BLaER1 (cell line): ENCODE data around the gene SORCS2.
"Not testable (repeated sequence)": the region's sequence is repeated elsewhere in the genome, so short reads cannot be mapped to it uniquely, and the experiment has no call there.

Experiments used
- H3K27ac ChIP-seq: shearing (Covaris generic); formaldehyde crosslinking; 2 replicates; pipeline ENCODE4 v1.8.1; 2022
- H3K27me3 ChIP-seq: shearing (Covaris generic); formaldehyde crosslinking; 2 replicates; pipeline ENCODE4 v1.8.1; 2022
- H3K36me3 ChIP-seq: shearing (Covaris generic); formaldehyde crosslinking; 2 replicates; pipeline ENCODE4 v1.8.1; 2022
- H3K4me1 ChIP-seq: shearing (Covaris generic); formaldehyde crosslinking; 2 replicates; pipeline ENCODE4 v1.8.1; 2022
- H3K4me2 ChIP-seq: shearing (Covaris generic); formaldehyde crosslinking; 2 replicates; pipeline ENCODE4 v1.8.1; 2022
- H3K4me3 ChIP-seq: shearing (Covaris generic); formaldehyde crosslinking; 2 replicates; pipeline ENCODE4 v1.8.1; 2022
- H3K9ac ChIP-seq: shearing (Covaris generic); formaldehyde crosslinking; 2 replicates; pipeline ENCODE4 v1.8.1; 2022
- H3K9me3 ChIP-seq: shearing (Covaris generic); formaldehyde crosslinking; 2 replicates; pipeline ENCODE4 v1.8.1; 2022
- H4K20me1 ChIP-seq: shearing (Covaris generic); formaldehyde crosslinking; 2 replicates; pipeline ENCODE4 v1.8.1; 2022
- Cebpa-rat ChIP-seq: shearing (Covaris generic); IDR thresholded peaks from 2 replicates; pipeline ENCODE4 v1.8.1; 2022

SORCS2 gene

DNA sequence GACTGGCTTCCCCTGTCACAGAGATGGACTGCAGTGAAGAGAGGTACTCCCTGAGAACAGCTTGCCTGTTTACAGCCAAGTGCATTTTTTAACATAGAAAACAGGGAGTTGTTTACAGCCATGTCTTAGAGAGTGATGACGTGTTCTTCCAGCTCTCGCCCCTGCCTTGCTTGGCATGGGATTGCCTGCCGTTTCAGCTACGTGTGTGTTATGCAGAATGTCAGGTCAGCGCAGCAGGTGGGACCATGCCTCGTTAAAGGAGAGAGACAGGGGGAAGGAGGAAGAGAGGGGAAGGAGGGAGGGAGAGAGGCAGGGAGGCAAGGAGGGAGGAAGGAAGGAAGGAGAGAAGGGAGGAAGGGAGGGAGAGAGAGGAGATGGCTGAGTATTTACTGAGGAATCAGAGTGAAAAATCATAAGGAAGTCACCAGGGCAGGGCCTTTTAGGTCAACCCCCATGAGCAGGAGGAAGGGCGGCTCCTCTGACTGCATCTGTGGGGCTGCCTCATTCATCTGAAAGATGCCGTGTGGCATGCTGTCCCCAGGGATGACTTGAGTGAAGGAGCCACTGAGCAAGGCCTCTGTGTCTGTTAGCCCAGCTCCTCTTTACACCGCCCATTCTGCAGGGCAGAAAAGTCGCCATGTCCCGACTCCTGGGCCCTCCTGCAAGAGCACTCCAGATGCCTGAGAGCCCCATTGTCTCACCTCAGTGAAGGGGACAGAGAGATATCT, 382.1 kb downstream of the SORCS2 start:
- no peak for TF ChIP-seq Cebpa-rat
- H3K4me2 ChIP-seq, result peak overlapping the region; percentile 36; the same call in 1 of the 2 replicates
- H3K9me3 ChIP-seq, result peaks cover 62% of the 10 kb centered on the region
- 0 out of 2 replicates have a peak, but pooled peaks cover 16% of the 10 kb centered on the region for H4K20me1 ChIP-seq
- H3K27ac ChIP-seq, result no peak overlapping the region
- H3K4me3 ChIP-seq, result no peak overlapping the region
- H3K27me3 ChIP-seq, result no peaks in the 10 kb centered on the region
- H3K36me3 ChIP-seq, result peaks cover 54% of the 10 kb centered on the region
- H3K4me1 ChIP-seq, result peaks cover 14% of the 10 kb centered on the region
- H3K9ac ChIP-seq, result no peak overlapping the region

DNA sequence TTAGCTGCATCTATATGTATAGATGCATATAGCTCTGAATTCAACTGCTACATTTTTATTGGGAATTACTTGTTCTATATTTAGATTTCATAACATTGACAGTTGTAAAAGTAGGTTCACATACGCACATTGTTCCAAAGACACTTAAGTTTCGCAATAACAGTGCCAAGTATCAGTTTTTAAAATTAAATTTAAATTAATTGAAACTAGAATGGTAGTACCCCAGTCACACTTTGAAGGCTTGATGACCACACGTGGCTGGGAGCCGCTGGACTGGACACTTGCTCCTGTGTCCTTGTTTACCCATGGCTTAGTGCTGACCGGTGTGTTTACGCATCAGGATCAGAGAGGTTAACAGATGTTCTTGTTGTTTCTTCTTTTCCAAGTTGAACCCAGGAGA, 383.1 kb downstream of the SORCS2 start:
- Histone ChIP-seq H3K36me3 (peaks cover 61% of the 10 kb centered on the region), H3K27ac (no peak overlapping the region), H3K9me3 (peaks cover 71% of the 10 kb centered on the region), H3K4me2 (no peak overlapping the region), H3K4me3 (no peak overlapping the region), H3K27me3 (no peaks in the 10 kb centered on the region), H3K4me1 (peaks cover 14% of the 10 kb centered on the region), H3K9ac (no peak overlapping the region), H4K20me1 (0 out of 2 replicates have a peak, but pooled peaks cover 11% of the 10 kb centered on the region)
- peak; percentile 68; the same call in 1 of the 2 replicates for TF ChIP-seq Cebpa-rat

DNA sequence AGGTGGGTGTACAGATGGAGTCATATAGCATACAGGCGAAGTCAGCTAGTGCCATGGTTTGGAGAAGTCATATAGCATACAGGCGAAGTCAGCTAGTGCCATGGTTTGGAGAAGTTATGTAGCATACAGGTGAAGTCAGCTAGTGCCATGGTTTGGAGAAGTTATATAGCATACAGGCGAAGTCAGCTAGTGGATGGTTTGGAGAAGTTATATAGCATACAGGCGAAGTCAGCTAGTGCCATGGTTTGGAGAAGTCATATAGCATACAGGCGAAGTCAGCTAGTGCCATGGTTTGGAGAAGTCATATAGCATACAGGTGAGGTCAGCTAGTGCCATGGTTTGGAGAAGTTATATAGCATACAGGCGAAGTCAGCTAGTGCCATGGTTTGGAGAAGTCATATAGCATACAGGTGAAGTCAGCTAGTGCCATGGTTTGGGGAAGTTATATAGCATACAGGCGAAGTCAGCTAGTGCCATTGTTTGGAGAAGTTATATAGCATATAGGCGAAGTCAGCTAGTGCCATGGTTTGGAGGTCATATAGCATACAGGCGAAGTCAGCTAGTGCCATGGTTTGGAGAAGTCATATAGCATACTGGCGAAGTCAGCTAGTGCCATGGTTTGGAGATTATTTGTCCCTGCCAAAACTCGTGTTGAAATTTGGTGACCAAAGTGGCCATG, 385.2 kb downstream of the SORCS2 start:
- not testable (repeated sequence) for H4K20me1 ChIP-seq, H3K27ac ChIP-seq, H3K9ac ChIP-seq, H3K4me2 ChIP-seq, H3K27me3 ChIP-seq
- peaks cover 81% of the 10 kb centered on the region for H3K9me3 ChIP-seq
- H3K4me1 ChIP-seq, result peaks cover 14% of the 10 kb centered on the region
- H3K4me3 ChIP-seq, result peak overlapping the region; percentile 25; the same call in 1 of the 2 replicates
- H3K36me3 ChIP-seq, result peaks cover 61% of the 10 kb centered on the region

DNA sequence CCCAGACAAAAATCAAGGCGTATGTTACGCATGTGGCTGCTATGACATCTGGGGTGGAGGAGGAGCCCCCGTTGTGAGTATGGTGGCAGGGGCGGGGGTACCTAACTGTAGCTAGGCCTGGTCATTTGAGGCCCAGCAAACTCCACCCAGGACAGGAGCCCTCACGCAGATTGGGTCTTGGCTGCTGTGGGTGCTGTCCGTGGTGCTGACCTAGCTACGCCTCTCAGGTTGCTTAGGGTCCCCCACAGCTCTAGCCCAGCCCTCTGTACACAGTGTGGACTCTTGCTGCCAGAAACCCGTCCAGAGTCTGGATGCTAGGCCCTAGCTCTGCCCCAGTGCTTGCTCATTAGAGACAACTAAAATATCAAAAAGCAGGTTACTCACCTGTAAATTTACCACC, 389.1 kb downstream of the SORCS2 start:
- H3K36me3 ChIP-seq, result peaks cover 37% of the 10 kb centered on the region
- H3K4me3 ChIP-seq, result no peak overlapping the region
- H3K9ac ChIP-seq, result no peak overlapping the region
- no peak overlapping the region for H3K4me2 ChIP-seq
- no peak overlapping the region for H3K27ac ChIP-seq
- H4K20me1 ChIP-seq, result peaks cover 33% of the 10 kb centered on the region
- H3K4me1 ChIP-seq, result no peaks in the 10 kb centered on the region
- no peaks in the 10 kb centered on the region for H3K27me3 ChIP-seq
- peaks cover 57% of the 10 kb centered on the region for H3K9me3 ChIP-seq
- no peak for TF ChIP-seq Cebpa-rat

DNA sequence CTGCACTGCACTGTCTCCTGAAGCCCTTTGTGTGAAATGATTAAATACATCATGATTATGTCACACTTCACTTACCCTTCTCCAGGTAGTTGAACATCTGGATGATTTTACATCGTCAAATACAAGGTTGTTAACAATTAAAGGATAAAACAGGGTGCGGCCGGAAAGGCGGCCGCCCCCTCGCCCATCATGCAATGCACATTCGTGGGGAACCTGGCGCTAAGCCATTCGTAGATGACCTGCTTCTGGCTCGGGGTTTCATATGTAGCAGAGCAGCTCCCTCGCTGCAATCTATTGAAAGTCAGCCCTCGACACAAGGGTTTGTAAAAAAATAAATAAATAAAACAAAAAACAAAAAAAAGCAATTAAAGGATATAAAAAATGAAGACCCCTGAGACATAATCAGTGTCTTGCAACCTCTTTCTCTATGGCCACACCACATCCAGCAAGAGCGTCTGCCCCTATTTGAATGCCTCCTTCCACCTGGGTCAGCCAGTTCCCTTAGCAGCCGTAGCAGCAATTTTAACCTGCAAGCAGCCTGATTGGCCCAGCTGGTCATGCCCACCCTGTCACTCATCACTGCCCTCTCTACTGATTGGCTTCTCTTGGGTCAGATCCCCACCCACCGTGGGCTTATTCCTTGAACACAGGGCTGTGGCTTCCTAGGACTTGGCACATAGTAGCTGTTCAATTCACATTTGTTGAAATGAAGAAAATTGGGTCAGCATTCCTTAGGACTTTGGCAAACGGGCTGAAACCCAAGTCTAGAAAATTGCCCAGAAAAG, 390.2 kb downstream of the SORCS2 start:
- no peak for TF ChIP-seq Cebpa-rat
- peaks cover 41% of the 10 kb centered on the region for H4K20me1 ChIP-seq
- H3K36me3 ChIP-seq, result peaks cover 27% of the 10 kb centered on the region
- H3K27me3 ChIP-seq, result no peaks in the 10 kb centered on the region
- H3K4me3 ChIP-seq, result no peak overlapping the region
- no peak overlapping the region for H3K9ac ChIP-seq
- no peak overlapping the region for H3K4me2 ChIP-seq
- H3K27ac ChIP-seq, result no peak overlapping the region
- H3K9me3 ChIP-seq, result peaks cover 47% of the 10 kb centered on the region
- H3K4me1 ChIP-seq, result peaks cover 7% of the 10 kb centered on the region

DNA sequence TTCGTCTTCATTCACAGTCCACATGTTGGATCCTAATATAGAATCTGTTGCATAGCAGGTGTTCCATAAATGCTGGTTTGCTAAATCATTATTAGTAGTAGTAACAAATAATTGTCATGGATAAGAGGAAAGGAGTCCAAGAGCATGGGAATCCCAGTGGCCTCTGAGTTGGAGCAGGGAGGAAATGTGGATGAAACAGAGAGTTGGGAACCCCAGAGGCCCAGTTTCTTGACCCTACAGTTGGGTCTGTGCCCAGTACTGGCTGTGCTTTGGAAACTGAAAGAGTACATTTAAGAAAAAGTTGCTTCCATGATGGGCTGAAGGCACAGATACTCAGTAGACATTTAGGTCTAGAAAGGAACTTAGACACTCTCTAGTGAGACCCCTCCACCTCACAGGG, 391.8 kb downstream of the SORCS2 start:
- H3K4me2 ChIP-seq, result no peak overlapping the region
- peaks cover 23% of the 10 kb centered on the region for H3K4me1 ChIP-seq
- no peak overlapping the region for H3K27ac ChIP-seq
- H3K27me3 ChIP-seq, result no peaks in the 10 kb centered on the region
- H4K20me1 ChIP-seq, result peaks cover 57% of the 10 kb centered on the region
- H3K4me3 ChIP-seq, result no peak overlapping the region
- H3K9me3 ChIP-seq, result peaks cover 31% of the 10 kb centered on the region
- no peak overlapping the region for H3K9ac ChIP-seq
- TF ChIP-seq Cebpa-rat, result no peak
- peaks cover 11% of the 10 kb centered on the region for H3K36me3 ChIP-seq

DNA sequence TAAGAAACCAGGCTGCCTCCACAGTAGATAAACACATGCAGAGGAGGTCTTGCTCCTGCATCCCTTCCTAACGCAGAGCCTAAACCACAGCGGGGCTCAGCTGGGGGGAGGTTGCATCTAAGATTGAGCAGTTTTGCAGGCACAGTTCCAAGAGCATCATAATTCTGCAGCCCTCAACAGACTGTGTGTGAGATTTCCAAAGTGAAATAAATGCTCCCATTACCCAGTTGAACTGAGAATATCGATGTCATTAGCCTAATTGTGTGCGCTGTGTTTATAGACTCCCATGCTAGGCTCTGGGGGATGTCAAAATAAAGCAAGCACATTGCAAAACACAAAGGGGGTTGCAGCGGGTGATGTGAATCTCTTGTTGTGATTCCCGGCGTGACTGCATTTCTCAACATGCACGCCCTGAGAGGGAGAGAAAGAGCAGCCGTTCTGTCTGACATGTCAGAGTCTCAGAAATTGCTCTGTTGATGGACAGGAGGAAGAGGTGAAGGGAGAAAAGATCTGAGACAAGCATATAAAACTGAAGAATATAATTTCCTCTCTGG, 392.3 kb downstream of the SORCS2 start:
- no peak for TF ChIP-seq Cebpa-rat
- H3K4me2 ChIP-seq, result no peak overlapping the region
- peaks cover 24% of the 10 kb centered on the region for H3K4me1 ChIP-seq
- peaks cover 5% of the 10 kb centered on the region for H3K36me3 ChIP-seq
- peaks cover 26% of the 10 kb centered on the region for H3K9me3 ChIP-seq
- no peaks in the 10 kb centered on the region for H3K27me3 ChIP-seq
- no peak overlapping the region for H3K27ac ChIP-seq
- H3K9ac ChIP-seq, result no peak overlapping the region
- peaks cover 60% of the 10 kb centered on the region for H4K20me1 ChIP-seq
- no peak overlapping the region for H3K4me3 ChIP-seq

DNA sequence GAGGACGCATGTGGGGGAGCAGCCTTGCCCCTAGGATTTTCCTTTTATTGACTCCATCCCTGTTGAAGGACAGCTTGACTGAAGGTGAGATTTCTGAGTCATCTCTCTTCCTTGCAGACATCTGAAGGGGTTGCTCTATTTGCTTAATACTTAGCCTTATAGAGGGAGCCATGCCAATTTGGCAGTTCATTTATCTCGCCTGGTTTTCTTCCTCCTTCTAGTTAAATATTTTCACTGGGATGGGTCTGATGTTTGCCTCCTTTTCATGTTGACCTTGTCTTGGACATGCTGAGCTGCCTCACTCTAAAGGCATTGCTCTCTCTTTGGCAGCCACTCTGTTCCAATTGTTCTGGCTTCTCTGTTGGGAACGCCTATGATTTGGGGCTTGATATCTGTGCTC, 393.4 kb downstream of the SORCS2 start:
- H3K27ac ChIP-seq, result no peak overlapping the region
- peaks cover 24% of the 10 kb centered on the region for H3K4me1 ChIP-seq
- no peak for TF ChIP-seq Cebpa-rat
- H3K36me3 ChIP-seq, result no peaks in the 10 kb centered on the region; the same call in 1 of the 2 replicates
- peaks cover 71% of the 10 kb centered on the region for H4K20me1 ChIP-seq
- H3K27me3 ChIP-seq, result no peaks in the 10 kb centered on the region
- H3K4me2 ChIP-seq, result no peak overlapping the region
- no peak overlapping the region for H3K9ac ChIP-seq
- no peak overlapping the region for H3K4me3 ChIP-seq
- peaks cover 15% of the 10 kb centered on the region for H3K9me3 ChIP-seq
